SK-N-SH (cell line): ENCODE results near the gene EEA1. TPM values are rescaled to one million over a fixed set of nuclear protein-coding genes. Genes with fewer than 3 reads are reported as not detected.
A peak's percentile ranks its signal among the peaks of the same experiment; 100 is the strongest.

Experiments used
- CTCF ChIA-PET: fragments of 300-600, 350-600 bp; formaldehyde crosslinking; extraction: SDS; loops from one replicate; lab custom pipeline; 2021; lab: Yijun Ruan, JAX
- POLR2A ChIA-PET: fragments of 350-600 bp; sonication (Branson Sonifier 250); formaldehyde crosslinking; extraction: SDS; loops from one replicate; lab custom pipeline; 2020; ENCODE audit warnings: antibody characterized with exemption, inconsistent platforms; lab: Yijun Ruan, JAX
- DNase-seq: peaks from one replicate; pipeline ENCODE4 v3.0.0; 2012
- H2AFZ ChIP-seq: fragments of 200-600 bp; sonication (generic); 2 replicates; pipeline ENCODE4 v1.8.1; 2016; ENCODE audit warnings: antibody characterized with exemption, mild to moderate bottlenecking, low read depth
- H3F3A ChIP-seq: fragments of 200-600 bp; sonication (generic); replicated peaks from 2 replicates; pipeline ENCODE3; 2016; ENCODE audit warnings: antibody characterized with exemption, mild to moderate bottlenecking; ENCODE audit not compliant: insufficient read depth
- H3K27ac ChIP-seq, 2 experiments: fragments of 200-500 bp in 1 of 2; fragments of 200-600 bp in 1 of 2; sonication (Bioruptor generic) in 1 of 2; sonication (generic), shearing (Covaris generic) in 1 of 2; 2 replicates each; pipeline versions ENCODE4 v1.5.1 to v1.6.1; 2014 to 2016; ENCODE audit warnings: low read depth in 2 of 2, inconsistent platforms in 1 of 2, low read length in 1 of 2, mild to moderate bottlenecking in 1 of 2, mixed read lengths in 1 of 2
- H3K27me3 ChIP-seq: fragments of 200-600 bp; sonication (generic), shearing (Covaris generic); 2 replicates; pipeline ENCODE4 v1.6.1; 2016; ENCODE audit warnings: mixed run types; ENCODE audit not compliant: insufficient read depth
- H3K36me3 ChIP-seq, 2 experiments: fragments of 200-500 bp in 1 of 2; fragments of 200-600 bp in 1 of 2; sonication (Bioruptor generic) in 1 of 2; sonication (generic) in 1 of 2; replicated peaks in 1 of 2; 2 replicates each; pipeline versions ENCODE3 to v1.5.1; 2014 to 2016; ENCODE audit warnings: low read length in 1 of 2, mild to moderate bottlenecking in 1 of 2; ENCODE audit not compliant: insufficient read depth in 2 of 2, control insufficient read depth in 1 of 2
- H3K4me1 ChIP-seq, 2 experiments: fragments of 200-500 bp in 1 of 2; fragments of 200-600 bp in 1 of 2; sonication (Bioruptor generic) in 1 of 2; sonication (generic), shearing (Covaris generic) in 1 of 2; 2 replicates each; pipeline versions ENCODE4 v1.5.1 to v1.6.1; 2014 to 2016; ENCODE audit warnings: low read depth in 1 of 2, low read length in 1 of 2, mixed run types in 1 of 2; ENCODE audit not compliant: insufficient read depth in 2 of 2, control insufficient read depth in 1 of 2
- H3K4me2 ChIP-seq: fragments of 200-600 bp; sonication (generic), shearing (Covaris generic); 2 replicates; pipeline ENCODE4 v1.6.1; 2017; ENCODE audit warnings: mixed run types
- H3K4me3 ChIP-seq, 2 experiments: fragments of 200-500 bp in 1 of 2; fragments of 200-600 bp in 1 of 2; sonication (Bioruptor generic) in 1 of 2; sonication (generic), shearing (Covaris generic) in 1 of 2; 2 replicates each; pipeline versions ENCODE4 v1.5.1 to v1.8.1; 2014 to 2016; ENCODE audit warnings: low read depth in 2 of 2, inconsistent platforms in 1 of 2, low read length in 1 of 2, mild to moderate bottlenecking in 1 of 2, mixed read lengths in 1 of 2, moderate library complexity in 1 of 2
- H3K79me2 ChIP-seq: fragments of 200-600 bp; sonication (generic); 2 replicates; pipeline ENCODE4 v1.8.1; 2017; ENCODE audit warnings: mild to moderate bottlenecking; ENCODE audit not compliant: insufficient read depth
- H3K9ac ChIP-seq: fragments of 200-600 bp; sonication (generic); 2 replicates; pipeline ENCODE4 v1.6.1; 2017; ENCODE audit warnings: mixed run types
- H3K9me2 ChIP-seq: fragments of 200-600 bp; sonication (generic); 2 replicates; pipeline ENCODE4 v1.6.1; 2017; ENCODE audit warnings: mixed run types
- H3K9me3 ChIP-seq: fragments of 200-600 bp; sonication (generic); 2 replicates; pipeline ENCODE4 v1.6.1; 2017; ENCODE audit warnings: mixed run types, mild to moderate bottlenecking, moderate library complexity
- H4K20me1 ChIP-seq: fragments of 200-600 bp; sonication (generic); 2 replicates; pipeline ENCODE4 v1.6.1; 2017; ENCODE audit warnings: mild to moderate bottlenecking, mixed run types; ENCODE audit not compliant: insufficient read depth
- CHD2 ChIP-seq: fragments of 150-350 bp; IDR thresholded peaks from 2 replicates; pipeline ENCODE4 v1.6.1; 2018; ENCODE audit warnings: low read length; ENCODE audit not compliant: partially characterized antibody
- EZH2phosphoT487 ChIP-seq: fragments of 200-600 bp; sonication (generic); IDR thresholded peaks from 2 replicates; pipeline ENCODE4 v1.6.1; 2017; ENCODE audit warnings: low read depth, mixed run types, mild to moderate bottlenecking, antibody characterized with exemption, moderate library complexity, borderline replicate concordance
- FOSL2 ChIP-seq: IDR thresholded peaks from 2 replicates; pipeline ENCODE4 v1.4.0; 2012; ENCODE audit warnings: low read depth, mild to moderate bottlenecking, moderate library complexity, borderline replicate concordance
- FOXJ3 ChIP-seq: sonication (generic); formaldehyde crosslinking; IDR thresholded peaks from 2 replicates; pipeline ENCODE4 v1.5.1; 2020; ENCODE audit warnings: mild to moderate bottlenecking, missing genetic modification reagents
- FOXM1 ChIP-seq: IDR thresholded peaks from 2 replicates; pipeline ENCODE4 v1.4.0; 2012; ENCODE audit warnings: low read depth, mild to moderate bottlenecking
- GABPA ChIP-seq: IDR thresholded peaks from 2 replicates; pipeline ENCODE4 v1.4.0; 2012; ENCODE audit warnings: low read depth, mild to moderate bottlenecking
- RAD21 ChIP-seq: IDR thresholded peaks from 2 replicates; pipeline ENCODE4 v1.6.1; 2012; ENCODE audit warnings: mild to moderate bottlenecking, low read length
- RCOR1 ChIP-seq: fragments of 150-350 bp; IDR thresholded peaks from 2 replicates; pipeline ENCODE4 v1.6.1; 2017; ENCODE audit warnings: antibody characterized with exemption, low read length
- REST ChIP-seq: IDR thresholded peaks from 2 replicates; pipeline ENCODE4 v1.6.1; 2012; ENCODE audit warnings: mild to moderate bottlenecking, low read depth, low read length, moderate library complexity
- SMC3 ChIP-seq: IDR thresholded peaks from 2 replicates; pipeline ENCODE4 v1.6.1; 2012; ENCODE audit warnings: low read depth, low read length, improper control_type of control experiment
- TAF1 ChIP-seq: IDR thresholded peaks from 2 replicates; pipeline ENCODE4 v1.6.1; 2012; ENCODE audit warnings: low read depth, mild to moderate bottlenecking, low read length, moderate library complexity, borderline replicate concordance
- YY1 ChIP-seq: IDR thresholded peaks from 2 replicates; pipeline ENCODE4 v1.4.0; 2012; ENCODE audit warnings: low read depth, mild to moderate bottlenecking
- WGBS: methylation state at CpG from one replicate; pipeline ENCODE4 v1.1.6; 2017; ENCODE audit warnings: low lambda C conversion rate; 5-methylcytosine and 5-hydroxymethylcytosine counted together
- polyA plus RNA-seq, 3 experiments: library from polyadenylated mRNA; depleted of rRNA; stranded (reverse); fragments of >200 nt; gene quantifications; 2 replicates each; pipeline ENCODE4 v1.2.3, GENCODE V29; 2012
- TF ChIP-seq, protein P1 (sequence below): fragments of 200-600 bp; sonication (generic); IDR thresholded peaks from 2 replicates; pipeline ENCODE4 v1.6.1; 2017; ENCODE audit warnings: antibody characterized with exemption, mild to moderate bottlenecking, moderate library complexity

Gene EEA1
- polyA plus RNA-seq, 1 of the 3 experiments (the other 2 are of a cell fraction) = 1.5 TPM

GRCh38 chr12:92827836-92828431, 101.2 kb downstream of the EEA1 start:
- TF ChIP-seq CHD2 = no peak
- TF ChIP-seq YY1 = no peak
- no peak for TF ChIP-seq REST
- TF ChIP-seq SMC3 = peak; percentile 35
- peak; percentile 64 for TF ChIP-seq RAD21
- TF ChIP-seq RCOR1 = 0 out of 2 replicates have a peak, but pooled peaks have one; percentile 20
- TF ChIP-seq, protein P1, sequence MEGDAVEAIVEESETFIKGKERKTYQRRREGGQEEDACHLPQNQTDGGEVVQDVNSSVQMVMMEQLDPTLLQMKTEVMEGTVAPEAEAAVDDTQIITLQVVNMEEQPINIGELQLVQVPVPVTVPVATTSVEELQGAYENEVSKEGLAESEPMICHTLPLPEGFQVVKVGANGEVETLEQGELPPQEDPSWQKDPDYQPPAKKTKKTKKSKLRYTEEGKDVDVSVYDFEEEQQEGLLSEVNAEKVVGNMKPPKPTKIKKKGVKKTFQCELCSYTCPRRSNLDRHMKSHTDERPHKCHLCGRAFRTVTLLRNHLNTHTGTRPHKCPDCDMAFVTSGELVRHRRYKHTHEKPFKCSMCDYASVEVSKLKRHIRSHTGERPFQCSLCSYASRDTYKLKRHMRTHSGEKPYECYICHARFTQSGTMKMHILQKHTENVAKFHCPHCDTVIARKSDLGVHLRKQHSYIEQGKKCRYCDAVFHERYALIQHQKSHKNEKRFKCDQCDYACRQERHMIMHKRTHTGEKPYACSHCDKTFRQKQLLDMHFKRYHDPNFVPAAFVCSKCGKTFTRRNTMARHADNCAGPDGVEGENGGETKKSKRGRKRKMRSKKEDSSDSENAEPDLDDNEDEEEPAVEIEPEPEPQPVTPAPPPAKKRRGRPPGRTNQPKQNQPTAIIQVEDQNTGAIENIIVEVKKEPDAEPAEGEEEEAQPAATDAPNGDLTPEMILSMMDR = peak; percentile 82

GRCh38 chr12:92821142-92821541, 108.0 kb downstream of the EEA1 start:
- Histone ChIP-seq H3K4me1 (no peaks in the 10 kb centered on the region), H2AFZ (no peak overlapping the region), H3K4me2 (no peak overlapping the region), H3F3A (no peaks in the 10 kb centered on the region), H3K27ac (no peak overlapping the region), H3K27me3 (no peaks in the 10 kb centered on the region), H3K9me2 (no peaks in the 10 kb centered on the region), H4K20me1 (no peaks in the 10 kb centered on the region), H3K79me2 (no peaks in the 10 kb centered on the region), H3K36me3 (peaks cover 26 to 56% of the 10 kb centered on the region in 2 experiments), H3K9ac (no peak overlapping the region), H3K9me3 (no peaks in the 10 kb centered on the region; the same call in 1 of the 2 replicates), H3K4me3 (no peak overlapping the region)
- POLR2A ChIA-PET = no interaction called here
- TF ChIP-seq FOXM1 (no peak), GABPA (no peak), CHD2 (no peak), RAD21 (no peak), FOXJ3 (no peak), YY1 (no peak), TAF1 (no peak), FOSL2 (no peak), REST (no peak), EZH2phosphoT487 (no peak)
- 96% methylated on average over 3 of the region's 3 CpGs for WGBS
- CTCF ChIA-PET = interaction anchor here (0.5 kb wide), 1 partner anchor 82 kb away, joined by 3 read pairs; no protein-coding TSS in a partner anchor
- DNase-seq = no peak

More at GRCh38 chr12:92827836-92828431, 101.2 kb downstream of the EEA1 start:
- Histone ChIP-seq H3K9me3 (no peaks in the 10 kb centered on the region; the same call in 1 of the 2 replicates), H3K36me3 (peaks cover 14 to 45% of the 10 kb centered on the region in 2 experiments), H3K27ac (no peak overlapping the region), H2AFZ (no peak overlapping the region), H3K9me2 (no peaks in the 10 kb centered on the region), H3K27me3 (no peaks in the 10 kb centered on the region), H3K4me2 (no peak overlapping the region), H3K4me1 (no peaks in the 10 kb centered on the region), H3K9ac (no peak overlapping the region), H3F3A (peaks cover 11% of the 10 kb centered on the region), H3K4me3 (no peak overlapping the region), H4K20me1 (no peaks in the 10 kb centered on the region), H3K79me2 (no peaks in the 10 kb centered on the region)
- 62% methylated on average over 4 of the region's 4 CpGs for WGBS
- POLR2A ChIA-PET = no interaction called here
- CTCF ChIA-PET = interaction anchor here (0.6 to 1.1 kb wide), 5 partner anchors 9 to 429 kb away, joined by 3 to 6 read pairs (median 3); no protein-coding TSS in a partner anchor
- peak; percentile 47 for DNase-seq
